ENCODE measurements around the gene WNK2.

Gene WNK2

GRCh38 chr9:93181672-93182435 lies 2.1 kb upstream of the WNK2 start:
- H3K27ac ChIP-seq, result no peak overlapping the region
- TF ChIP-seq ZFX (IDR thresholded peaks at IDR 0.05), result no peak
- no peak for TF ChIP-seq CTCF (conservative IDR thresholded peaks at IDR 0.05)

GRCh38 chr9:93182572-93182971 lies 1.4 kb upstream of the WNK2 start:
- H3K27ac ChIP-seq, result no peak overlapping the region
- TF ChIP-seq ZFX (IDR thresholded peaks at IDR 0.05), result no peak
- no peak for TF ChIP-seq CTCF (conservative IDR thresholded peaks at IDR 0.05)

GRCh38 chr9:93183131-93183662 lies 742 bp upstream of the WNK2 start:
- TF ChIP-seq ZFX (IDR thresholded peaks at IDR 0.05), result no peak
- TF ChIP-seq CTCF (conservative IDR thresholded peaks at IDR 0.05), result no peak
- peak overlapping the region; percentile 81 for H3K27ac ChIP-seq

GRCh38 chr9:93184432-93185265 lies 710 bp downstream of the WNK2 start:
- H3K27ac ChIP-seq, result peak overlapping the region; percentile 81

GRCh38 chr9:93185266-93186214 lies 1.6 kb downstream of the WNK2 start:
- TF ChIP-seq ZFX (IDR thresholded peaks at IDR 0.05), result no peak
- no peak for TF ChIP-seq CTCF (conservative IDR thresholded peaks at IDR 0.05)
- no peak overlapping the region; the same call in 1 of the 2 replicates for H3K27ac ChIP-seq

More at GRCh38 chr9:93184432-93185265, 710 bp downstream of the WNK2 start:
- TF ChIP-seq CTCF (conservative IDR thresholded peaks at IDR 0.05) (no peak), ZFX (IDR thresholded peaks at IDR 0.05) (peak; percentile 68; the same call in 1 of the 2 replicates)

- no peak for TF ChIP-seq CTCF (conservative IDR thresholded peaks at IDR 0.05)
- TF ChIP-seq ZFX (IDR thresholded peaks at IDR 0.05), result no peak
- no peak overlapping the region; the same call in 1 of the 2 replicates for H3K27ac ChIP-seq
Measured at GRCh38 chr9:93186215-93186945, 2.4 kb downstream of the WNK2 start.

Measured in C4-2B (cell line).